ENCODE measurements around the gene RAB11FIP2. TPM values are rescaled to one million over a fixed set of nuclear protein-coding genes. Genes with fewer than 3 reads are reported as not detected.

RAB11FIP2 gene
- total RNA-seq, 4 donors from 2014 or later, result 7.3 to 18.2 (median 14.1) TPM

DNA sequence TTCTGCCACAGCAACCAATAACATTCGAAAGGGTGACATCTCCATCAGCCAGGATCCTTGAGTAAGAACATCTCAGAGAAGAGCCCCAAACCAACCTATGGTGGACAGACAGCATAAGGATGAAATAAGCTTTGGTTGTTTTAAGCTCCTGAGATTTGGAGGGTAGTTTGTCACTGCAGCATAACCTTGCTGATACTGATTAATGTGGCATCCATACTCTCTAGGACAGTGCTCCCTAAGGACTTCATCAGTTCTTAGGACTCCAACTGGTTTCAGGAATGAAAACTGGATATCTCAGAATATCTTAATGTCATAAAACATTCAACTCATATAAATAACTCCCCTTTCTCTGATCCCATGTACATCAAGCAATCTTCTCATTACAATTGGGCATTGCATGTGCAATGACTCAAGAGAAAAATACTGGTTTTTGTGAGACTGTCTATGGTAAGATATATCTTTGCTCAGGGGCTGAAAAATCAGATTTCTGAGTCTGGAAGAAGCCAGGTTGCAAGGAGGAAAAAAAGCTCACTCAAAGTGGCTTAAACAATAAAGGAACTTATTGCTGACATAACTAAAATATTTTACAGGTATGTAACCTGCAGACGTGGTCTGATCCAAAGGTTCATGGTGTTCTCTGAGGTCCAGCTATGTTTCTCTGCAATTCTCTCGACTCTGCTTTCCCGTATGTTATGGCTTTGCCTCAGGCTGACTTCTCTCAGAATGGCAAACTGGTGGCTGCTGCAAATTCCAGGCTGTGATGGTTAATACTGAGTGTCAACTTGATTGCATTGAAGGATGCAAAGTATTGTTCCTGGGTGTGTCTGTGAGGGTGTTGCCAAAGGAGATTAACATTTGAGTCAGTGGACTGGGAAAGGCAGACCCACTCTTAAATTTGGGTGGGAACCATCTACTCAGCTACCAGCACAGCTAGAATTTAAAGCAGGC is 65.7 kb downstream of the RAB11FIP2 start:
- no peak overlapping the region for H3K4me3 ChIP-seq (ENCODE audit: low read depth, poor library complexity, severe bottlenecking)
- TF ChIP-seq, protein P1, sequence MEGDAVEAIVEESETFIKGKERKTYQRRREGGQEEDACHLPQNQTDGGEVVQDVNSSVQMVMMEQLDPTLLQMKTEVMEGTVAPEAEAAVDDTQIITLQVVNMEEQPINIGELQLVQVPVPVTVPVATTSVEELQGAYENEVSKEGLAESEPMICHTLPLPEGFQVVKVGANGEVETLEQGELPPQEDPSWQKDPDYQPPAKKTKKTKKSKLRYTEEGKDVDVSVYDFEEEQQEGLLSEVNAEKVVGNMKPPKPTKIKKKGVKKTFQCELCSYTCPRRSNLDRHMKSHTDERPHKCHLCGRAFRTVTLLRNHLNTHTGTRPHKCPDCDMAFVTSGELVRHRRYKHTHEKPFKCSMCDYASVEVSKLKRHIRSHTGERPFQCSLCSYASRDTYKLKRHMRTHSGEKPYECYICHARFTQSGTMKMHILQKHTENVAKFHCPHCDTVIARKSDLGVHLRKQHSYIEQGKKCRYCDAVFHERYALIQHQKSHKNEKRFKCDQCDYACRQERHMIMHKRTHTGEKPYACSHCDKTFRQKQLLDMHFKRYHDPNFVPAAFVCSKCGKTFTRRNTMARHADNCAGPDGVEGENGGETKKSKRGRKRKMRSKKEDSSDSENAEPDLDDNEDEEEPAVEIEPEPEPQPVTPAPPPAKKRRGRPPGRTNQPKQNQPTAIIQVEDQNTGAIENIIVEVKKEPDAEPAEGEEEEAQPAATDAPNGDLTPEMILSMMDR (IDR thresholded peaks at IDR 0.05), result no peak
- TF ChIP-seq POLR2A (IDR thresholded peaks at IDR 0.05), result no peak
- intact Hi-C loops (cut with DNase I; ENCODE audit: low total_unique reads), result no loop called here
- WGBS, 2 donors, result 64 to 75% methylated on average over 4 of the region's 4 CpGs
- DNase-seq (ENCODE audit: low spot score in 2 of 2), result no peak

DNA sequence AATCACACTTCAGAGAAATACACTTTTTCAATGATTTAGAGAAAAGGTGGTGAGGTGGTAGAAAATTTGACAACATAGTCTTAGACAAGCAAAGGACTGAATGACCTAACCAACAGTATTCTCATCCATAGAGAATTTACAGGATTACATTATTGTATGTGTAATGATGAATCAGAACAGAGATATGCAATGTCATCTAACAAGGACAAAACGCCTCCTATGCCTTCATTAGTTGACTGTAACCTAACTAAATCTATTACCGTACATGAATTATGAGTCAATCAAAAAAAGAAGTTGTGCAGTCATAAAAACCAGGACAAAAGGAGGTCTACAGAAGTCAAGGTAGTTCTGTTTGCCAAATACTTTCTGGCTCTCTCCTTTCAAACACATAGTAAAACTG is 66.5 kb downstream of the RAB11FIP2 start:
- no peak for DNase-seq (ENCODE audit: low spot score in 2 of 2)
- 75 to 85% methylated on average over 2 of the region's 2 CpGs for WGBS, 2 donors
- no peak overlapping the region for H3K4me3 ChIP-seq (ENCODE audit: low read depth, poor library complexity, severe bottlenecking)
- intact Hi-C loops (cut with DNase I; ENCODE audit: low total_unique reads), result no loop called here
- no peak for TF ChIP-seq POLR2A (IDR thresholded peaks at IDR 0.05)
- TF ChIP-seq, protein P1 (IDR thresholded peaks at IDR 0.05), result no peak

DNA sequence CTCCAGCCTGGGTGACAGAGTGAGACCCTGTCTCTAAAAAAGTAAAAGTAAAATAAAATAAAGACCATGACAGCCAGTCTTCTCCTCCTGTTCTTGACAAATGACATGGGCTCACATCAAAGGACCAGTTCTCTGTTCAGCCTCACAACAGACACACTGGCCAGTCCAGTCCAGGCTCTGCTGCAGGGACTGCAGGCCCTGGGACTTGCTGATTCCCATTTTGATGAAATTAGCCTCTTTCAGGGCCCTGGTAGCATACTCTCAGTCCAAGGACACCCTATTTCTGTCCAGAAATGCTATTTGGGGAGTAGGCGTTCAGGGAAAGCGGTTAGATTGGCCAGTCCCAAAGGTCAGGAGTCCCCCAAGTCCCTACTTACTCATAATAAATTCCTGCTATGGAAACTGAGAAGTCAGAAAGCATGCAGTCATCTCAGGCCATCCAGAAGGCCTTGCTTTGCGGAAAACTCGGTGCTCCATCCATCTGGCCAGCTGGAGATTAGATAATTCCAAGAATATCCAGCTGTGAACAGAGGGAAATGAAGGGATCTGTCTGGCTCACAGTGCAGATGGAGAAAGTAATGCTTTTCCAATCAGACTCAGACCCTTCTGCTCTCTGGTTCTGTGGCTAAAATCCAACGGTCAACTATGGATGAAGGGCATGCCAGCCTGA is 74.4 kb downstream of the RAB11FIP2 start:
- no peak for DNase-seq (ENCODE audit: low spot score in 2 of 2)
- 64 to 66% methylated on average over 5 of the region's 5 CpGs for WGBS, 2 donors
- TF ChIP-seq POLR2A (IDR thresholded peaks at IDR 0.05), result no peak
- TF ChIP-seq, protein P1 (IDR thresholded peaks at IDR 0.05), result no peak
- intact Hi-C loops (cut with DNase I; ENCODE audit: low total_unique reads), result no loop called here
- H3K4me3 ChIP-seq (ENCODE audit: low read depth, poor library complexity, severe bottlenecking), result no peak overlapping the region

DNA sequence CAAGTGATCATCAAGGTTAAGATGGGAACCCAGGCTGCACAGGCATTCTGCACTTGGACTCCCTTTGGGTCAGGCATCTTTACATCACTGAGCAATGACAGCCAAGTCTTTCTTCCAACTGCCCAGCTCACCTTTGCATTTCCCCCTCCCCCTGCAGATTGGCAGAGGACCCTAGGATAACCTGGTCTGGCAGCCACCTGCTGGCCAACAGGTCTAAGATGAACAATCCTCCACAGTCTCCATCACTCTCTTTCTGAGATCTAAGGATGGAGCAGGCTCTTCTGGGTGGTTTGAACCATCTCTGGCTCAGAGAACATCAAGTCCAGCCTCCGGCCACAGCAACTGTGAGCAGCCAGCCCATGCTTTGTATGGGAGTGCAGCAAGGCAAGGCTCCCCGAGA is 75.8 kb downstream of the RAB11FIP2 start:
- WGBS, 2 donors, result 90 to 93% methylated on average over 2 of the region's 2 CpGs
- TF ChIP-seq, protein P1 (IDR thresholded peaks at IDR 0.05), result no peak
- no peak for TF ChIP-seq POLR2A (IDR thresholded peaks at IDR 0.05)
- no peak for DNase-seq (ENCODE audit: low spot score in 2 of 2)
- H3K4me3 ChIP-seq (ENCODE audit: low read depth, poor library complexity, severe bottlenecking), result no peak overlapping the region
- intact Hi-C loops (cut with DNase I; ENCODE audit: low total_unique reads), result no loop called here

DNA sequence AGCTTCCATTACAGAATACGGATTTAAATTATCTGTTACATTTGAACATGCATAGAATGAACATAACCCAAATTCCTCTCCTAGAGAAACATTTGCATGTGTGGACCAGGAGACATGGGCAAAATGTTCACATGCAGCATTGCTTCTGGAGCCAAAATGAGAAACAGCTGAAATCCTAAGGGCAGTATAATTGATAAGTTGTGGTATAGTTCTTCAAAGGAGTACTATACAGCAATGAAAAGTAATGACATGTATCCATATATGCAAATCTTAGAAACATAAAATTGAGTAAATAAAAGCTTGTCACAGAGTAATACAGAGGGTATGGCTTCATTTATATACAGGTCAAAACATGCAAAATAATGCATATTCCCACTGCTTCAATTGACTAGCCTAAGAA is 77.1 kb downstream of the RAB11FIP2 start:
- 89 to 94% methylated on average over 1 of the region's 1 CpG for WGBS, 2 donors
- no peak overlapping the region for H3K4me3 ChIP-seq (ENCODE audit: low read depth, poor library complexity, severe bottlenecking)

More for the DNA sequence above, 77.1 kb downstream of the RAB11FIP2 start:
- TF ChIP-seq, protein P1 (IDR thresholded peaks at IDR 0.05), result no peak
- no peak for TF ChIP-seq POLR2A (IDR thresholded peaks at IDR 0.05)
- DNase-seq (ENCODE audit: low spot score in 2 of 2), result no peak
- intact Hi-C loops (cut with DNase I; ENCODE audit: low total_unique reads), result no loop called here
